MCF 10A (cell line): Measurements from ENCODE around the gene FKBP2. TPM values are rescaled to one million over a fixed set of nuclear protein-coding genes. Genes with fewer than 3 reads are reported as not detected.

ENCODE experiments used
- BruUV-seq: library from RNA; stranded (reverse); fragments of 400-500 nt; replicated peaks from 2 replicates; lab custom pipeline; 2021; lab: Mats Ljungman, UMichigan
- CTCF ChIA-PET: fragments of 300-600 bp; sonication (Branson Sonifier 250); formaldehyde crosslinking; extraction: SDS; loops from one replicate; lab custom pipeline; 2021; ENCODE audit warnings: antibody characterized with exemption, inconsistent platforms; lab: Yijun Ruan, JAX
- POLR2A ChIA-PET: fragments of 300-600, 350-650 bp; sonication (Branson Sonifier 250); formaldehyde crosslinking; extraction: SDS; loops from one replicate; lab custom pipeline; 2020; ENCODE audit warnings: antibody characterized with exemption, inconsistent platforms; lab: Yijun Ruan, JAX
- DNase-seq: peaks from one replicate; pipeline ENCODE4 v3.0.0-alpha.2; 2018; ENCODE audit not compliant: unreplicated experiment
- H3K27ac Mint-ChIP-seq: one replicate; pipeline ENCODE4 v1.8.0; 2022; ENCODE audit warnings: mild to moderate bottlenecking, low read depth, mixed read lengths; ENCODE audit not compliant: unreplicated experiment
- H3K27me3 Mint-ChIP-seq: one replicate; pipeline ENCODE4 v1.8.0; 2022; ENCODE audit warnings: mixed read lengths; ENCODE audit not compliant: insufficient read depth, unreplicated experiment
- H3K36me3 Mint-ChIP-seq: one replicate; pipeline ENCODE4 v1.8.0; 2022; ENCODE audit warnings: mild to moderate bottlenecking, moderate library complexity, mixed read lengths; ENCODE audit not compliant: insufficient read depth, unreplicated experiment
- H3K4me1 Mint-ChIP-seq: one replicate; pipeline ENCODE4 v1.8.0; 2022; ENCODE audit warnings: mixed read lengths; ENCODE audit not compliant: insufficient read depth, unreplicated experiment
- H3K4me3 Mint-ChIP-seq: one replicate; pipeline ENCODE4 v1.8.0; 2022; ENCODE audit warnings: mild to moderate bottlenecking, moderate library complexity, mixed read lengths; ENCODE audit not compliant: unreplicated experiment
- H3K9me3 Mint-ChIP-seq: one replicate; pipeline ENCODE4 v1.8.0; 2022; ENCODE audit warnings: mixed read lengths; ENCODE audit not compliant: unreplicated experiment
- intact Hi-C: fragments of 100-400 bp; cut with micrococcal nuclease; formaldehyde crosslinking; loops from 2 replicates; pipeline ENCODE4 v1.14.1; 2022
- total RNA-seq: library from RNA; stranded (reverse); gene quantifications from 2 replicates; pipeline ENCODE4 v1.2.3, GENCODE V29; 2022
- TF ChIP-seq, protein P1 (sequence below): fragments of 200-600 bp; IDR thresholded peaks from one replicate; pipeline ENCODE4 v1.8.0; 2022; ENCODE audit warnings: antibody characterized with exemption, mild to moderate bottlenecking; ENCODE audit not compliant: unreplicated experiment

FKBP2 gene
- total RNA-seq, 1 experiment from 2014 or later = 86.0 TPM

DNA sequence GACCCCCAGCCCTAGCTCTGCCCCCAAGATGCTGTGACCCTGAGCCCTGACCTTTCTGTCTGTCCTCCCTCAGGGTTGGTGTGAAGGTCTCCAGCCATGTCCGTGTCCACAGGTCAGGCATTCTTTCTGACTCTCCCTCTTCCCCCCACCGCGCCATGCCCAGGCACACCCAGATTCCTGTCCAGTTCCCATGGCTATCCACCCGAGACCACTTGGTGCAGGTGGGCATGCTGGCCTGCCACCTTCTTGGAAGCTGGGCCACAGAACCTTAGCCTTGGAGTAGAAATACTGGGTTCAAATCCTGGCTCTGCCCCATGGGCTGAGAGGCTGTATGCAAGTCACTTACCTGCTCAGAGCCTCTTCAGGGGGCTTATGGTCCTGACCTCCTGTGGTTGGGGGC, 8.1 kb downstream of the FKBP2 start:
- TF ChIP-seq, protein P1, sequence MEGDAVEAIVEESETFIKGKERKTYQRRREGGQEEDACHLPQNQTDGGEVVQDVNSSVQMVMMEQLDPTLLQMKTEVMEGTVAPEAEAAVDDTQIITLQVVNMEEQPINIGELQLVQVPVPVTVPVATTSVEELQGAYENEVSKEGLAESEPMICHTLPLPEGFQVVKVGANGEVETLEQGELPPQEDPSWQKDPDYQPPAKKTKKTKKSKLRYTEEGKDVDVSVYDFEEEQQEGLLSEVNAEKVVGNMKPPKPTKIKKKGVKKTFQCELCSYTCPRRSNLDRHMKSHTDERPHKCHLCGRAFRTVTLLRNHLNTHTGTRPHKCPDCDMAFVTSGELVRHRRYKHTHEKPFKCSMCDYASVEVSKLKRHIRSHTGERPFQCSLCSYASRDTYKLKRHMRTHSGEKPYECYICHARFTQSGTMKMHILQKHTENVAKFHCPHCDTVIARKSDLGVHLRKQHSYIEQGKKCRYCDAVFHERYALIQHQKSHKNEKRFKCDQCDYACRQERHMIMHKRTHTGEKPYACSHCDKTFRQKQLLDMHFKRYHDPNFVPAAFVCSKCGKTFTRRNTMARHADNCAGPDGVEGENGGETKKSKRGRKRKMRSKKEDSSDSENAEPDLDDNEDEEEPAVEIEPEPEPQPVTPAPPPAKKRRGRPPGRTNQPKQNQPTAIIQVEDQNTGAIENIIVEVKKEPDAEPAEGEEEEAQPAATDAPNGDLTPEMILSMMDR = no peak
- Mint-ChIP-seq H3K27ac (no peak overlapping the region), H3K9me3 (no peaks in the 10 kb centered on the region), H3K4me3 (no peak overlapping the region), H3K27me3 (no peaks in the 10 kb centered on the region), H3K36me3 (peaks cover 13% of the 10 kb centered on the region), H3K4me1 (peaks cover 6% of the 10 kb centered on the region)
- no peak for DNase-seq
- intact Hi-C loops = no loop called here
- no TSS peak for BruUV-seq
- ChIA-PET POLR2A (interaction anchor here (1.2 to 10.8 kb wide), 4 partner anchors 20 to 54 kb away, joined by 3 to 122 read pairs (median 91); partner anchors contain the start of genes CATSPERZ, DNAJC4, ESRRA and NUDT22), CTCF (interaction anchor here (0.7 to 4.5 kb wide), 6 partner anchors 14 to 446 kb away, joined by 4 to 65 read pairs (median 10); partner anchors contain the start of gene CATSPERZ)

DNA sequence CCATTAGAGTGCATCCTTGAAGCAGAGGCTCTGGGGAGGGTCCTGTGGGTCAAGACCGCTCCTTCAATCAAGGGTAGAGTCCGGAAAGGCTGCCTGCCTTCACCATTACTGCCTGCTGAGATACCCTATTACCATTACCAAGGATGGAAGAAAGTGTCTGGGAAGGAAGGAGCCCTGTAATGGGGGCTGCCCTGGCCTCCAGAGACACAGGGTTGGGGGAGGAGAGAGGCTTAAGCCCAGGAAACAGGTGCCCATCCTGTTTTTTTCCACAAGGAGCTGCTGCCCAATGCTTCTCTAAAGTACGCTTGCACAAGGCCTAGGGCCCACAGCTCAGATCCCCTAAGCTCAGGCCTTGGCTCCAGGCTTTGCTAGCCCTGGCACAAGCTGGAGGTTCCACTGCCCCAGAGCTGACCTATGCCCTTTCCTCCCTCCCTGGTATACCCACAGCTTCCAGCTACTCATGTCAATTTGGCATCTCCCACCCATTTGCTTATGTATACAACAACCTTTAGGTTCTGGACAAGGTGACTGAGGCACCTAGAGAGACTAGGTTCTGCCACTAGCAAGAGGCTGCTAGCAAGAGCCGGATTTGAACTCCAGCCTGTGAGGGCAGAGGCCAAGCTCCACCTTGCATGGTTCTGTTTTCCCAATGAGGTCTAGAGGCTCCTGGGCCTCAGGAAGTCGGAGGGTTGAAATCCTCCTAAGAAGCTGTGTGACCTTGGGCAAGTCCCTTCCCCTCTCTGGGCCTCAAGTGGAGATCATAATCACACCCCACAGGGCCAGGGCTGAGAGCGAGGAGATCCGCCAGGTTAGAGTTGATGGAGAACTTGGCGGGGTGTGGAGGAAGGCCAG, 8.9 kb downstream of the FKBP2 start:
- intact Hi-C loops = loop anchor here (5.0 kb wide), 3 partner anchors 38 to 108 kb away; partner anchors contain the start of genes GPR137 and RPS6KA4
- H3K36me3 Mint-ChIP-seq = peaks cover 6% of the 10 kb centered on the region
- no peaks in the 10 kb centered on the region for H3K27me3 Mint-ChIP-seq
- H3K4me1 Mint-ChIP-seq = peaks cover 6% of the 10 kb centered on the region
- DNase-seq = no peak
- no peak overlapping the region for H3K4me3 Mint-ChIP-seq
- POLR2A ChIA-PET = interaction anchor here (0.7 to 3.3 kb wide), 5 partner anchors 8 to 52 kb away, joined by 3 to 16 read pairs (median 5); partner anchors contain the start of genes FKBP2, NUDT22 and TRPT1
- no peaks in the 10 kb centered on the region for H3K9me3 Mint-ChIP-seq
- TF ChIP-seq, protein P1 = no peak
- CTCF ChIA-PET = interaction anchor here (0.6 to 4.5 kb wide), 17 partner anchors 9 to 140 kb away, joined by 3 to 65 read pairs (median 4); partner anchors contain the start of genes CATSPERZ, FKBP2, NUDT22 and STIP1
- no peak overlapping the region for H3K27ac Mint-ChIP-seq
- no TSS peak for BruUV-seq

DNA sequence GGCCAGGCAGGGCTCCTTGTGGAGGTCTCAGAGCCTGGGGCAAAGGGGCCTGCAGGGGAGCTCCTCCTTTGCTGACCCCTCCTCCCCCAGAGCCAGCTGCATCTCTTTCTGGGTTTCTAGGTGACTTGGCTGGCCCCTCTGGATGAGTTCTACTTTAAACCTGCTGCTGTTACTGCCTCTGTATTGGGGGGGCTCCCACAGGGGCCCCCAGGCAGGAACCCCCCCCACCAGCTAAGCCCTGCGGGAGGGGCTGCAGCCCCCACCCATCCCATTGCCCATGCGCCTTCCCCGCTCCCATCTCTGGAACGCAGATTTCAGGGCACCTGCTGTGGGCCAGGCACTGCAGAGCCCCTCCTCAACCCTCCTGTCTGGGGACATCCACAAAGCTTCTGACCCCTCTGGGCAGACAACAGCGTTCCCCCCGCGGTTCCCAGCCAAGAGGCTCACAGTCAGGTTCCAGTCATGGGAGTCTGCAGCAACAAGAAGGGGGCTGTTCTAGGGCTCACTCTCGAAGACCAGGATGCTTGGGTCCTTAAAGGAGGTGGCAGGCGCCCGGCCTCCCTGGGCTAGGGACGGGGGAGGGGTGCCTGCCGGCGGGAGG, 9.6 kb downstream of the FKBP2 start:
- no peak overlapping the region for H3K27ac Mint-ChIP-seq
- no peaks in the 10 kb centered on the region for H3K36me3 Mint-ChIP-seq
- H3K27me3 Mint-ChIP-seq = no peaks in the 10 kb centered on the region
- intact Hi-C loops = loop anchor here (1.0 to 5.0 kb wide), 4 partner anchors 19 to 107 kb away; partner anchors contain the start of genes GPR137 and RPS6KA4
- no peak for DNase-seq
- peaks cover 6% of the 10 kb centered on the region for H3K4me1 Mint-ChIP-seq
- no TSS peak for BruUV-seq
- TF ChIP-seq, protein P1 = no peak
- peak overlapping the region; percentile 87 for H3K4me3 Mint-ChIP-seq
- POLR2A ChIA-PET = interaction anchor here (0.7 to 3.3 kb wide), 9 partner anchors 7 to 51 kb away, joined by 3 to 53 read pairs (median 3); partner anchors contain the start of genes FKBP2, NUDT22 and TRPT1
- no peaks in the 10 kb centered on the region for H3K9me3 Mint-ChIP-seq
- CTCF ChIA-PET = interaction anchor here (0.6 to 4.5 kb wide), 20 partner anchors 9 to 141 kb away, joined by 3 to 65 read pairs (median 4); partner anchors contain the start of genes CATSPERZ, FKBP2, NUDT22 and STIP1
